K562 (cell line): Measurements from ENCODE around the gene CCNL2. TPM values are rescaled to one million over a fixed set of nuclear protein-coding genes. Genes with fewer than 3 reads are reported as not detected.
"Not testable (repeated sequence)": the region's sequence is repeated elsewhere in the genome, so short reads cannot be mapped to it uniquely, and the experiment has no call there.

Experiments
- ATAC-seq: fragments of 200-7000 bp; cut with Tn5 transposase; 3 replicates; pipeline ENCODE4 v1.9.1; 2020; ENCODE audit warnings: moderate library complexity
- BruUV-seq: library from RNA; stranded (reverse); fragments of 400-500 nt; replicated peaks from 2 replicates; lab custom pipeline; 2021; lab: Mats Ljungman, UMichigan
- CTCF ChIA-PET: fragments of 300-600 bp; formaldehyde crosslinking; extraction: SDS; loops from one replicate; lab custom pipeline; 2021; ENCODE audit warnings: low intra/inter-chr PET ratio; lab: Yijun Ruan, JAX
- POLR2A ChIA-PET: fragments of 300-600, 350-650 bp; sonication (Branson Sonifier 250); formaldehyde crosslinking; extraction: SDS; loops from one replicate; lab custom pipeline; 2021; ENCODE audit warnings: antibody characterized with exemption, inconsistent platforms; lab: Yijun Ruan, JAX
- DNase-seq, 4 experiments: peaks; one replicate each; pipeline versions ENCODE4 v3.0.0 to v3.0.0-alpha.2; 2011 to 2018; ENCODE audit warnings: low spot score in 3 of 4, mixed read lengths in 3 of 4; ENCODE audit errors: extremely low read depth in 1 of 4
- FAIRE-seq: peaks from 2 replicates; lab custom pipeline; 2011; peaks lifted over from hg19 to GRCh38; lab: Jason Lieb, UNC
- H2AFZ ChIP-seq: 2 replicates; pipeline ENCODE4 v1.6.0; 2011; ENCODE audit warnings: low read depth, low read length, control low read depth, inconsistent platforms
- H3K27ac ChIP-seq: fragments of 200-600 bp; 3 replicates; pipeline ENCODE4 v1.8.0; 2011; ENCODE audit warnings: low read depth, mild to moderate bottlenecking, control low read depth, inconsistent platforms, low read length, moderate library complexity, mixed read lengths; ENCODE audit errors: extremely low read depth
- H3K27me3 ChIP-seq, 2 experiments: fragments of 300-600 bp in 1 of 2; 2 replicates in 1 of 2; 3 replicates in 1 of 2; pipeline versions ENCODE4 v1.6.0 to v1.8.0; 2011; ENCODE audit warnings: inconsistent platforms in 2 of 2, low read length in 2 of 2, mild to moderate bottlenecking in 1 of 2, mixed read lengths in 1 of 2, moderate library complexity in 1 of 2; ENCODE audit not compliant: control insufficient read depth in 2 of 2, insufficient read depth in 2 of 2
- H3K36me3 ChIP-seq: fragments of 300-600 bp; 3 replicates; pipeline ENCODE4 v1.8.0; 2011; ENCODE audit warnings: mild to moderate bottlenecking, low read length, inconsistent platforms; ENCODE audit not compliant: control insufficient read depth, insufficient read depth
- H3K4me1 ChIP-seq, 2 experiments: fragments of 200-600 bp in 1 of 2; replicated peaks in 1 of 2; 2 replicates in 1 of 2; 3 replicates in 1 of 2; pipeline versions ENCODE4 v1.5.1 to v1.8.0; 2011; ENCODE audit warnings: inconsistent platforms in 2 of 2, low read length in 2 of 2, mild to moderate bottlenecking in 1 of 2, mixed read lengths in 1 of 2, moderate library complexity in 1 of 2; ENCODE audit not compliant: control insufficient read depth in 2 of 2, insufficient read depth in 2 of 2
- H3K4me2 ChIP-seq: 2 replicates; pipeline ENCODE4 v1.6.1; 2011; ENCODE audit warnings: low read length, control low read depth, inconsistent platforms, mixed read lengths; ENCODE audit not compliant: insufficient read depth
- H3K4me3 ChIP-seq: fragments of 200-600 bp; sonication (generic), shearing (Covaris generic); 2 replicates; pipeline ENCODE4 v1.5.1; 2016; ENCODE audit warnings: control low read depth, inconsistent platforms
- H3K79me2 ChIP-seq: fragments of 200-600 bp; 3 replicates; pipeline ENCODE4 v1.8.0; 2011; ENCODE audit warnings: low read length, inconsistent platforms; ENCODE audit not compliant: control insufficient read depth, insufficient read depth
- H3K9ac ChIP-seq, 2 experiments: 2 replicates each; pipeline versions ENCODE4 v1.6.0 to v1.6.1; 2011; ENCODE audit warnings: low read depth in 2 of 2, low read length in 2 of 2, control low read depth in 1 of 2, inconsistent platforms in 1 of 2, mild to moderate bottlenecking in 1 of 2, mixed read lengths in 1 of 2; ENCODE audit not compliant: insufficient read depth in 1 of 2
- H3K9me1 ChIP-seq: one replicate; pipeline ENCODE4 v1.6.0; 2011; ENCODE audit warnings: inconsistent platforms, mild to moderate bottlenecking, low read length, moderate library complexity; ENCODE audit not compliant: control insufficient read depth, insufficient read depth
- H3K9me3 ChIP-seq: replicated peaks from 2 replicates; pipeline ENCODE4 v1.5.1; 2011; ENCODE audit warnings: low read depth, low read length, inconsistent platforms; ENCODE audit not compliant: control insufficient read depth, insufficient read depth
- H4K20me1 ChIP-seq: replicated peaks from 2 replicates; pipeline ENCODE4 v1.6.1; 2011; ENCODE audit warnings: low read length, inconsistent platforms, mixed read lengths; ENCODE audit not compliant: control insufficient read depth, insufficient read depth
- CXXC5 ChIP-seq: fragments of 250-450 bp; sonication (Bioruptor Pico); IDR thresholded peaks from 2 replicates; pipeline ENCODE4 v1.8.0; 2022; ENCODE audit warnings: inconsistent platforms, mild to moderate bottlenecking, moderate library complexity
- KLF1 ChIP-seq: fragments of 450-650 bp; IDR thresholded peaks from 2 replicates; pipeline ENCODE4 v1.6.1; 2016; ENCODE audit warnings: missing genetic modification characterization, missing compliant biosample characterization
- RAD21 ChIP-seq, 2 experiments: fragments of 250-450 bp in 1 of 2; fragments of 450-650 bp in 1 of 2; sonication (Bioruptor Pico) in 1 of 2; formaldehyde crosslinking in 1 of 2; IDR thresholded peaks in 1 of 2; conservative IDR thresholded peaks in 1 of 2; 2 replicates each; pipeline versions ENCODE4 v1.4.0 to v1.8.0; 2020 to 2022; ENCODE audit warnings: mild to moderate bottlenecking in 2 of 2, moderate library complexity in 1 of 2
- ZNF316 ChIP-seq: fragments of 450-650 bp; IDR thresholded peaks from 2 replicates; pipeline ENCODE4 v1.6.1; 2016
- ZNF586 ChIP-seq: fragments of 450-650 bp; formaldehyde crosslinking; conservative IDR thresholded peaks from 2 replicates; pipeline ENCODE4 v1.4.0; 2020; ENCODE audit warnings: mild to moderate bottlenecking, moderate library complexity
- WGBS: fragments of 100-300 bp; shearing (Covaris generic); methylation state at CpG from one replicate; pipeline ENCODE4 v1.1.6; 2016; ENCODE audit warnings: low coverage, mixed read lengths; ENCODE audit not compliant: insufficient coverage; ENCODE audit errors: missing lambda C conversion rate; 5-methylcytosine and 5-hydroxymethylcytosine counted together
- in situ Hi-C: fragments of 300-500 bp; cut with MboI; formaldehyde crosslinking; loops from 4 replicates; pipeline ENCODE4 v1.15.0; 2018; ENCODE audit warnings: inconsistent platforms, mixed read lengths
- intact Hi-C: fragments of 100-400 bp; cut with micrococcal nuclease; formaldehyde crosslinking; loops from 2 replicates; pipeline ENCODE4 v1.14.2; 2022
- polyA plus RNA-seq, 8 experiments: library from polyadenylated mRNA; depleted of rRNA in 4 of 8; stranded (reverse) in 5 of 8; unstranded in 3 of 8; fragments of >200 nt; fragmentation: Nextera tagmentation in 2 of 8; fragmentation: Illumina TruSeq in 1 of 8; extraction: Ambion mirVana in 2 of 8; extraction: Trizol in 1 of 8; gene quantifications; 2 replicates each; pipeline versions ENCODE4 v1.2.1 to v1.2.3, GENCODE V29; 2011 to 2014; ENCODE audit warnings: inconsistent platforms in 1 of 8, missing spikeins in 1 of 8
- total RNA-seq, 7 experiments: library from RNA; depleted of rRNA in 6 of 7; stranded (reverse); fragments of >200 nt in 6 of 7; fragmentation: Illumina TruSeq in 2 of 7; extraction: Trizol in 2 of 7; gene quantifications; 2 replicates each; pipeline versions ENCODE4 v1.2.1 to v1.2.3, GENCODE V29; 2011 to 2021; ENCODE audit warnings: low replicate concordance in 1 of 7

Gene CCNL2
- total and polyA plus RNA-seq, 9 of the 15 experiments (the other 6 are each of a cell fraction or from before 2014, with no cell fraction given), result 2.8 to 287 (median 94.5) TPM

DNA sequence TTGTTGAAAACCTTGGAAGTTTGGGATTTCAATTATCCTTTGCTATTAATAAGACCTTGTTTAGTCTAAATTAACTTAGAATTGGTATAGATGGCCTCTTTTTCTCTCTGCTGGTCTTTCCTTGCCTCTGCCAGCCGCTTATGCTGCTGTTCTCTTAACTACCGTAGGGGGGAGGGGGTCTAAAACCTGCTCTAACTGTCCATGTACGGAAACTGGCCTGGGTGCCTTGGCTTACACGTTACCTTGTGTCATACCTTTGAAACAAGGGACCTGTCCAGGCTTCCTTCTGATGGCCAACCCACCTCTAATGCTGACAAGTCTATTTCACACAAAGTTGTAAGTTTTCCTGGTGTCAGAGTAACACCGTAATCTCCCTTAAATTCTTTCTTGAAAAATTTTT is 18.3 kb upstream of the CCNL2 start:
- peaks cover 0 to 20% of the 10 kb centered on the region in 2 experiments; a peak in 2 of 5 replicates for H3K4me1 ChIP-seq
- TF ChIP-seq ZNF316, result peak; percentile 61
- 0 out of 2 replicates have a peak, but pooled peaks have one; percentile 20 for TF ChIP-seq KLF1 (tag)
- TF ChIP-seq RAD21 (CRISPR knock-in tag; conservative IDR thresholded peaks at IDR 0.05 in 1 of 2, IDR thresholded peaks at IDR 0.05 in 1 of 2), result peak in 1 of 2 experiments; percentile 27; a peak in 1 of 4 replicates
- 0 out of 2 replicates have a peak, but pooled peaks have one; percentile 2 for TF ChIP-seq ZNF586 (CRISPR knock-in tag)
- TF ChIP-seq CXXC5 (CRISPR knock-in tag), result 0 out of 2 replicates have a peak, but pooled peaks have one; percentile 8
- H3K27ac ChIP-seq, H3K4me2 ChIP-seq, H3K9me3 ChIP-seq, in situ Hi-C loops, H3K4me3 ChIP-seq, BruUV-seq, H4K20me1 ChIP-seq, H3K9me1 ChIP-seq, H3K36me3 ChIP-seq, H3K79me2 ChIP-seq, intact Hi-C loops, H3K27me3 ChIP-seq, POLR2A ChIA-PET, H3K9ac ChIP-seq, CTCF ChIA-PET: not testable (repeated sequence)
- WGBS, result 37% methylated on average over 5 of the region's 5 CpGs
- peak; percentile 60 for FAIRE-seq
- H2AFZ ChIP-seq, result peak overlapping the region; percentile 22; the same call in 1 of the 2 replicates
- peak; percentile 71; the same call in 2 of the 3 replicates for ATAC-seq
- DNase-seq, result peak in 1 of 4 experiments; percentile 62

DNA sequence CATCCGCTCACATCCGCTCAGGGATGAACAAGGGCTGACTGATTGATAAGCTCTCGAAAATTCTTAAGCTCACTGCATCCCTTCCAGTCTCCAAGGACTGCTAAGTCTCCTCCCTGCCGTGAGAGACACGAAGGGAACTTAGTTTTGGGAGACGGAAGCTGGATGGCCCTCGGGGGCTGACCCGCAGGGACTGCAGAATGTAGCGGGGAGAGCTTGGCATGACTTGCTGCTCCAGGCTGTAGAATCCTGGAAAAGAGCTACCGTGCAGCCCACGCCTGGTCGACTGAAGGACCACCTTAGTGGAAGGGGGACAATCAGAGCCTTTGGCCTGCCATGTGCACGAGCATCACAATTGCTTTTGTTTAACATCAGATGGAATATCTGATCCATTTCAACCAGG is 16.6 kb upstream of the CCNL2 start:
- ChIA-PET POLR2A (interaction anchor here (1.0 to 1.8 kb wide), 2 partner anchors 9 to 11 kb away, joined by 4 to 9 read pairs; no protein-coding TSS in a partner anchor), CTCF (no interaction called here)
- Histone ChIP-seq H3K4me1 (peaks cover 0 to 12% of the 10 kb centered on the region in 2 experiments; a peak in 2 of 5 replicates), H3K79me2 (no peaks in the 10 kb centered on the region), H2AFZ (peak overlapping the region; percentile 5; the same call in 1 of the 2 replicates), H3K9ac (no peak overlapping the region; a peak in 1 of 4 replicates), H3K27me3 (no peaks in the 10 kb centered on the region), H3K9me1 (no peaks in the 10 kb centered on the region), H4K20me1 (no peaks in the 10 kb centered on the region), H3K4me2 (no peak overlapping the region), H3K36me3 (no peaks in the 10 kb centered on the region), H3K4me3 (no peak overlapping the region), H3K9me3 (peaks cover 11% of the 10 kb centered on the region), H3K27ac (no peak overlapping the region)
- no peak for DNase-seq
- ATAC-seq, result no peak
- no TSS peak for BruUV-seq
- 50% methylated on average over 12 of the region's 13 CpGs for WGBS
- in situ Hi-C loops (no loop called here), intact Hi-C loops (no loop called here)
- no peak for FAIRE-seq
